Calu3 (cell line): ENCODE measurements around the gene WASHC3. TPM values are rescaled to one million over a fixed set of nuclear protein-coding genes. Genes with fewer than 3 reads are reported as not detected.
"Not testable (repeated sequence)": the region's sequence is repeated elsewhere in the genome, so short reads cannot be mapped to it uniquely, and the experiment has no call there.

Experiments used
- BruUV-seq: library from RNA; stranded (reverse); fragments of 400-500 nt; replicated peaks from 2 replicates; lab custom pipeline; 2021; lab: Mats Ljungman, UMichigan
- CTCF ChIA-PET: fragments of 300-600 bp; sonication (Branson Sonifier 250); formaldehyde crosslinking; loops from one replicate; lab custom pipeline; 2022; ENCODE audit warnings: antibody characterized with exemption; lab: Charles Lee
- DNase-seq: peaks from one replicate; pipeline ENCODE4 v3.0.0; 2022
- H3K27ac Mint-ChIP-seq: one replicate; pipeline ENCODE4 v1.8.0; 2022; ENCODE audit warnings: mixed read lengths; ENCODE audit not compliant: unreplicated experiment
- H3K27me3 Mint-ChIP-seq: one replicate; pipeline ENCODE4 v1.8.0; 2022; ENCODE audit warnings: mixed read lengths; ENCODE audit not compliant: unreplicated experiment
- H3K36me3 Mint-ChIP-seq: one replicate; pipeline ENCODE4 v1.8.0; 2022; ENCODE audit warnings: mild to moderate bottlenecking, moderate library complexity, mixed read lengths; ENCODE audit not compliant: insufficient read depth, unreplicated experiment
- H3K4me1 Mint-ChIP-seq: one replicate; pipeline ENCODE4 v1.8.0; 2022; ENCODE audit warnings: mild to moderate bottlenecking, low read depth, mixed read lengths; ENCODE audit not compliant: unreplicated experiment
- H3K4me3 Mint-ChIP-seq: one replicate; pipeline ENCODE4 v1.8.0; 2022; ENCODE audit warnings: mild to moderate bottlenecking, low read depth, moderate library complexity, mixed read lengths; ENCODE audit not compliant: unreplicated experiment
- H3K9me3 Mint-ChIP-seq: one replicate; pipeline ENCODE4 v1.8.0; 2022; ENCODE audit warnings: low read depth, mixed read lengths; ENCODE audit not compliant: unreplicated experiment
- intact Hi-C: fragments of 100-400 bp; cut with micrococcal nuclease; formaldehyde crosslinking; loops from one replicate; pipeline ENCODE4 v1.10.0; 2022; ENCODE audit not compliant: unreplicated experiment
- total RNA-seq: library from RNA; stranded (reverse); gene quantifications from 2 replicates; pipeline ENCODE4 v1.2.3, GENCODE V29; 2022
- TF ChIP-seq, protein P1 (sequence below): fragments of 200-600 bp; IDR thresholded peaks from one replicate; pipeline ENCODE4 v1.8.0; 2022; ENCODE audit warnings: antibody characterized with exemption; ENCODE audit not compliant: unreplicated experiment

The WASHC3 gene
- total RNA-seq, 1 experiment from 2014 or later: 36.0 TPM

DNA sequence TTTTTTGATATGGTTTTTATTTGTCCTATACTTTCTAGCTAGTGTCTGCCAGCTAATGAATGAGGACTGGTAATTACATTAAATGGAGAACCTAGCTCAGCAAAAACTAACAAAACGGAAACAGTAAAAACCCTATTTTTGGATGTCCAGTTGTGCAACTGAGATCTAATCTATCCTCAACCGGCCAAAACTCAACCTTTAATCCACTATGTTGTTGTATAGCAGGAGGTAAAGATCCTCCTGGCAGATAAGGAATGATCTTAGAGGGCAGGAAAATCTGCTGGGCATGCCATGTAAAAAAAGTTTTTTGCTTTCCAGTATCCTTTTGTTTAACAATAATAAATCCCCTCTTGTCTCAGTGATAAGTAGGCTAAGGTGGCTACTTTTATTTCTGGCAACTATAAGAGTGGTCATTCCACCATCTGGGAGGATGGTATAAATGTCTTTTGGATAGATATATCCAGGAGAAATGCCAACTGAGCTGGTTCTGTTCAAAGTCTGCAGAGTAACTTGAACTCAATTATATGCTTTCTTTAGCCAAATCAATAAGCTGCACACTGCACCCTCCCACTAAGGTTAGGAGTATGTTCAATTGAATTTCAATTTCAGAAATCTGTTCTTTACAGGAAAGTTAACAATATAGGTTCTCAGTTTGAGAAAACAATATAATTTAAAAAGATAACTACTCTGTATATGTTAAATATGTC, 40.1 kb downstream of the WASHC3 start:
- BruUV-seq: no TSS peak
- CTCF ChIA-PET: no interaction called here
- intact Hi-C loops: no loop called here
- TF ChIP-seq, protein P1, sequence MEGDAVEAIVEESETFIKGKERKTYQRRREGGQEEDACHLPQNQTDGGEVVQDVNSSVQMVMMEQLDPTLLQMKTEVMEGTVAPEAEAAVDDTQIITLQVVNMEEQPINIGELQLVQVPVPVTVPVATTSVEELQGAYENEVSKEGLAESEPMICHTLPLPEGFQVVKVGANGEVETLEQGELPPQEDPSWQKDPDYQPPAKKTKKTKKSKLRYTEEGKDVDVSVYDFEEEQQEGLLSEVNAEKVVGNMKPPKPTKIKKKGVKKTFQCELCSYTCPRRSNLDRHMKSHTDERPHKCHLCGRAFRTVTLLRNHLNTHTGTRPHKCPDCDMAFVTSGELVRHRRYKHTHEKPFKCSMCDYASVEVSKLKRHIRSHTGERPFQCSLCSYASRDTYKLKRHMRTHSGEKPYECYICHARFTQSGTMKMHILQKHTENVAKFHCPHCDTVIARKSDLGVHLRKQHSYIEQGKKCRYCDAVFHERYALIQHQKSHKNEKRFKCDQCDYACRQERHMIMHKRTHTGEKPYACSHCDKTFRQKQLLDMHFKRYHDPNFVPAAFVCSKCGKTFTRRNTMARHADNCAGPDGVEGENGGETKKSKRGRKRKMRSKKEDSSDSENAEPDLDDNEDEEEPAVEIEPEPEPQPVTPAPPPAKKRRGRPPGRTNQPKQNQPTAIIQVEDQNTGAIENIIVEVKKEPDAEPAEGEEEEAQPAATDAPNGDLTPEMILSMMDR: no peak
- Mint-ChIP-seq H3K36me3 (no peaks in the 10 kb centered on the region), H3K9me3 (no peaks in the 10 kb centered on the region), H3K27ac (no peak overlapping the region), H3K4me1 (no peaks in the 10 kb centered on the region), H3K27me3 (no peaks in the 10 kb centered on the region), H3K4me3 (no peak overlapping the region)
- no peak for DNase-seq

DNA sequence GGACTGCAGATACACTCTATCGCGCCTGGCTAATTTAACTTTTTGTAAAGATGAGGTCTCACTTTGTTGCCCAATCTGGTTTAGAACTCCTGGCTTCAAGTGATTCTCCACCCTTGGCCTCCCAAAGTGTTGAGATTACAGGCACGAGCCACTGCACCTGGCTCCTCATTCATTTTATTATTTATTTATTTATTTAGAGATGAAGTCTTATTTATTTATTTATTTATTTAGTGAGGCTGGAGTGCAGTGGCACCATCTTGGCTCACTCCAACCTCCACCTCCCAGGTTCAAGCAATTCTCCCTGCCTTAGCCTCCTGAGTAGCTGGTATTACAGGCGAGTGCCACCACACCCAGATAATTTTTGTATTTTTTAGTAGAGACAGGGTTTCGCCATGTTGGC, 43.2 kb downstream of the WASHC3 start:
- H3K4me3 Mint-ChIP-seq, H3K9me3 Mint-ChIP-seq, intact Hi-C loops, H3K36me3 Mint-ChIP-seq, CTCF ChIA-PET, H3K27ac Mint-ChIP-seq, DNase-seq, H3K4me1 Mint-ChIP-seq, H3K27me3 Mint-ChIP-seq, BruUV-seq: not testable (repeated sequence)

DNA sequence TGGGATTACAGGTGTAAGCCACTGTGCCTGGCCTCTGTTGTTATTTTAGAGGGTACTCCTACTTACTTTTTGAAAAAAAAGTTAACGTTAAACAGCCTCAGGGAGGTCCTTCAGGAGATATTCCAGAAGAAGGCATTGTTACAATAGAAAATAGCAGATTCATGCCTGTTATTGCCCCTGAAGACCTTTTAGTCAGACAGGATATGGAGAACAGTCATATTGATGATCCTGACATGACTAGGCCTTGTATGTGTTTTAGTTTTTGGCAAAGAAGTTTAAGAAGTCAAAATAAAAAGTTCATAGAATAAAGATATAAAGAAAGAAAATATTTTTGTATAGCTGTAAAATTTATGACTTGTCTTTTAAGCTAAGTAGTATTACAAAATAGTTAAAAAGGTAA, 45.3 kb downstream of the WASHC3 start:
- BruUV-seq: no TSS peak
- no peaks in the 10 kb centered on the region for H3K27me3 Mint-ChIP-seq

DNA sequence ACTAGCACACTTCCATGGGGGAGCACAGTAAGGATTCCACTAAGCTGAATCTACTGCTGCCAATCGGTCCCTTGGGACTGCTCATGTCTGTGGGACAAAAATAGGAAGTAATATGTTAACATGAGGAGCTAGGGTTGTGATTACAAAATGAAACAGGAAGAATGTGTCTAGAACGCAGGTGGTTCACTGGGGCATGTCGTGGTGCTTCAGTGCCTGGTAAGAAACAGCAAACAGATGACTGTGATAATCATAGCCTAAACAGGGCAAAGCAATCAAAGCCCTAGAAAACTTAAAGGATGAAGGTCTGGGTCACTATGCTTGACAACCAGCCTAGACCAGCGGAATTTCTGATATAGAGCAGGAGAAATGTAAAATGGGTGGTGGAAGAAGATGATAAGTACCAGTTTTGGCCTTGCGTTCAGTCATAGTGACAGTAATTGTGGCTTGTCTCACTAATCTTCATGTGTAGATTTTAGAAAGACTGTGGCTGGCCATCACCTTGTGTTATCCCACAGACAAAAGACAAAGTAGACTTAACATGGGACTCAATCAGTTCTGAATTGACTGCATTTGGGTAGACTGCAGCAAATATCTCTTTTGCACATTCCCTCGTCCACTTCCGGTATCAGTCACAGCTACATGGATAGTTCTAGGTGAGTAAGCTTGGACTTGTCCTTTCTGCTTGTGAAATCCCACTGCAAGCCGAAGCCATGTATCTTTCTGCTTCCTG, 51.4 kb downstream of the WASHC3 start:
- intact Hi-C loops: no loop called here
- no TSS peak for BruUV-seq

More for the DNA sequence above, 45.3 kb downstream of the WASHC3 start:
- CTCF ChIA-PET: no interaction called here
- Mint-ChIP-seq H3K4me1 (no peaks in the 10 kb centered on the region), H3K27ac (no peak overlapping the region), H3K4me3 (no peak overlapping the region), H3K9me3 (no peaks in the 10 kb centered on the region), H3K36me3 (no peaks in the 10 kb centered on the region)
- TF ChIP-seq, protein P1: no peak
- no peak for DNase-seq
- intact Hi-C loops: no loop called here

More for the DNA sequence above, 51.4 kb downstream of the WASHC3 start:
- no peaks in the 10 kb centered on the region for H3K27me3 Mint-ChIP-seq
- no peak overlapping the region for H3K27ac Mint-ChIP-seq
- CTCF ChIA-PET: no interaction called here
- H3K4me3 Mint-ChIP-seq: no peak overlapping the region
- no peaks in the 10 kb centered on the region for H3K4me1 Mint-ChIP-seq
- TF ChIP-seq, protein P1: no peak
- no peak for DNase-seq
- H3K9me3 Mint-ChIP-seq: no peaks in the 10 kb centered on the region
- H3K36me3 Mint-ChIP-seq: no peaks in the 10 kb centered on the region
